Breast epithelium (tissue), 3 donors: Measurements from ENCODE around the gene LTB4R2.

Experiments
- CTCF ChIP-seq, 3 donors: fragments of 450-650 bp; IDR thresholded peaks; one replicate each; pipeline ENCODE4 v1.5.1; 2016 to 2017; ENCODE audit warnings: antibody characterized with exemption in 3 of 3, mild to moderate bottlenecking in 3 of 3, moderate library complexity in 3 of 3
- POLR2A ChIP-seq: fragments of 450-650 bp; IDR thresholded peaks from one replicate; pipeline ENCODE4 v1.6.1; 2016; ENCODE audit warnings: antibody characterized with exemption, mild to moderate bottlenecking, moderate library complexity

GRCh38 chr14:24272467-24272866, 37.5 kb upstream of the LTB4R2 start:
- TF ChIP-seq CTCF (IDR thresholded peaks at IDR 0.05) (no peak), POLR2A (no peak)
